ENCODE data around the gene TPRA1.
"Not testable (repeated sequence)": the region's sequence is repeated elsewhere in the genome, so short reads cannot be mapped to it uniquely, and the experiment has no call there.

TPRA1 gene

DNA sequence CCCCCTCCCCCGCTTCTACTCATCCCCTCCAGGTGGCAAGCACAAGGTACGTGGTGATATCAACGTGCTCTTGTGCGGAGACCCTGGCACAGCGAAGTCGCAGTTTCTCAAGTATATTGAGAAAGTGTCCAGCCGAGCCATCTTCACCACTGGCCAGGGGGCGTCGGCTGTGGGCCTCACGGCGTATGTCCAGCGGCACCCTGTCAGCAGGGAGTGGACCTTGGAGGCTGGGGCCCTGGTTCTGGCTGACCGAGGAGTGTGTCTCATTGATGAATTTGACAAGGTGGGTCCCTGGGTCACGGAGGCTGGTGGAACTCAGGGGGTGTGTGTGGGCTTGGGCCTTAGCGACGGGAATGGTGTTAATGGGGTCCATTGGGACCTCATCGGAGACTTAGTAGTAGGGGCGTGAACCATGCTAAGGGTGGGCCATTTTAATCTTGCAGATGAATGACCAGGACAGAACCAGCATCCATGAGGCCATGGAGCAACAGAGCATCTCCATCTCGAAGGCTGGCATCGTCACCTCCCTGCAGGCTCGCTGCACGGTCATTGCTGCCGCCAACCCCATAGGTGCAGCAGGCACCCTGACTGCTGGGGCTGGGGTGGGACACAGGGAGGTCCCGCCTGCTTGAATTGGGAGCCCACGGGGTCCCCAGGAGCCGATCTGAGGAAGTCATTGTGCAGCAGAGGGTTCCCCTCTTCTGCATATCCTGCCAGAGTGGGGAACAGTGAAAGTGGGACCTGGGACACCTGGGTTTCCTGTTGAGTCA lies 26.5 kb upstream of the TPRA1 start:
- DNase-seq: no peak

DNA sequence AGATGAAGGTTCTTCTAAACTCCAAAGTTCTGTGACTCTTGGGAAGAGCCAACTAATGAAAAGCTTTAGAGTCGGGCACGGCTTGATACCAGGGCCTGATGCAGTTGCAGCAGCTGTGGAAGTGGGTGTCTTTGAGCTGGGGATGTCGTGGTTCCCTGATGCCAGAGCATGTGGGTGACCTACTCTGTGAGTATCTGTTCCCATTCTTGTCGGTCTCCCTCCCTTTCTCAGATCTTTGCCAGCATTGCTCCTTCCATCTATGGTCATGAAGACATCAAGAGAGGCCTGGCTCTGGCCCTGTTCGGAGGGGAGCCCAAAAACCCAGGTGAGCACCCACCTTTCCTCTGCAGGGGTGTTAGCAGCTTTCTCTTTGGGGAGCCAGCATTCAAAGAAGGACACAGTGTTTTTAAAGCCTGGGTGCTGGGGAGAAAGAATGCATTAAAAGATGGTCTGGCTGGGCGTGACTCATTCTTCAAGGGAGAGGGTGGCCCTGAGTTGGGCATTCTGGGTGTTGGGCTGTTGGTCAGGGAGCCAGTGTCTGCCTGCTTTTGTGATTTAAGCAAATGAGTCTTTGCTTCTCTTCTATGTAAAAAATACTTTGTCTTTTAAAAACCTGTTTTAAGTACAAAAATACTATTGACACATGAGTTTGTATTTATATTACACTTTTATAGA lies 25.2 kb upstream of the TPRA1 start:
- peak; percentile 31 for DNase-seq

DNA sequence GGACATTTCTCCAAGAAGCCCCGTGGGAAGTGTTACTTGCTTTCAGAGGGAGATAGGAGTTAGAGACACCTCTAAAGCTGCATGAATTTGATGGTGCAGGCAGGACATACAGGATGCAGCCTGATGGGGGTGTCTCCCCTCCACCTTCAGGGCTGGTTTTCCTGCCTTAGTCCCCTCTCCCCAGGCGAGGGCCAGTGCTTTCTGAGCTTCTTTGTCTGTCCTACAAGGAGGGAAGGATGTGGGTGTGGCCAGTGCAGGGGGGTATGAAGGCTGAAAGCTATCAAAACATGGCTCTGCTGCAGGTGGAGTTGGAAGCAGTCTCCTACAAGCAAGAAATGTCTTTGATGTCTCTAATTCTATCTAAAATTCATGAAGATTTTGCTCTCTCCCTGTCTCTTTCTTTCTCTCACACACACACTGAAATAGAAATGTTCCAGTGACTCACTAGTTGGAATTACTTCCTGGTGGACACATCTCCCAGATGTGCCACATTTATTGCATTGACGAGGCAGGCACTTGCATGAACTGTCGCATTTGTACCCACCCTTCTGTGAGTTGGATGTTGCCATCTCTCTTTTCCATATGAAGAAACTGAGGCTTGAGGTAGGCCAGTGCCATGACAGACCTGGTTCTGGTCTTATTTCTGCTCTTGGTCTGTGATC lies 24.5 kb upstream of the TPRA1 start:
- DNase-seq: no peak

DNA sequence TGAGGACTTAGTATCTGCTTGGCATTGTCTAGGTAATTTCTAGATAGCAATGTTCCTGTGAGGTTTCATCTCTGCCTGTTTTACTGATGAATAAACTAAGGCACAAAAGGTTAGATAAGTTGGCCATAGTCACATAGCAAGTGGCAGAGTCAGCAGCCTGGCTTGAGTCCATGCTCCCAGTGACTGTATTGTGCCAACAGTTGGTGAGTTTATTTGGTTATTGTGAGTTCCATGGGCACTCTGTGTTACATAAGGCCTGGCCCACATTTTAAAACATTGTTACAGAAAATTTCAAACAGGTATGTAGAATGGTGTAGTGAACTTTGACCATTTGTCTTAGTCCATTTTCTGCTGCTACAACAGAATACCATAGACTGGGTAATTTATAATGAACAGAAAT lies 22.9 kb upstream of the TPRA1 start:
- DNase-seq: no peak

DNA sequence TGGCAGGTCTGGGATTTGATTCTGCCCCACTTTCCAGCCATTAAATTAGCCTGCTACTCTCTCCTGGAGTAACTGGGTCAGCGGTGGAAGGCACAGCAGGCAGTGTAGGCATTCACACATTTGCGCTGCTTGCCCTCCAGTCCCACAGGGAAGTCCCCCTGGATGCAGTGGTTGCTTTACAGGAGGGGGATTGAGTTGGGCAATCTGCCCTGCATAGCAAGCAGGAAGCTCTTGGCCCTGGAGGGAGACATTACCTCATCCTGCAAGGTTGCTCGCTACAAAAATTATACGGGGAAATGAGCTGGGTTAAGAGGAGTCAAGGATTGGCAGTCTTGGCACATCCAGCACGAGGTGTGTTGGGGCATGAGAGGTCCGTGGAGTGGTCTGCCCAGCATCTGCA lies 22.4 kb upstream of the TPRA1 start:
- no peak for DNase-seq

DNA sequence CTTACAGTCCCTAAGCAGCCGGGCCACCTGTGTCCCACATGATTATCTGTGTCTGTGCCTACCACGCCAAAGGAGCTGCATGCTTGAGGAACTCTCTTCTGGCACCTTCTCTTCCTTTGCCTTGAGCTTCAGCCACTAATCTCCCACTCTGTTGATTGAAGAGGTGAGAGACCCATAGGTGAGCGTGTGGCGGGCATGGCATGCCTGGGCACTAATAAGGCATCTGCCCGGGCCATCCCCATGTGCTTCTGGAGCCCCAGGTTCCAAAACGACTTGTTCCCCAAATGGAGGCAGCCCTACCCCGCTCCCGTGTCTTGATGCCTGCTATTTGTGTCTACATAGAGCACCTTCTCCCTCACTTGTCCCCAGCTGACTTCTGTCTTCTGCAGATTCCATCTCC lies 20.7 kb upstream of the TPRA1 start:
- no peak for DNase-seq

DNA sequence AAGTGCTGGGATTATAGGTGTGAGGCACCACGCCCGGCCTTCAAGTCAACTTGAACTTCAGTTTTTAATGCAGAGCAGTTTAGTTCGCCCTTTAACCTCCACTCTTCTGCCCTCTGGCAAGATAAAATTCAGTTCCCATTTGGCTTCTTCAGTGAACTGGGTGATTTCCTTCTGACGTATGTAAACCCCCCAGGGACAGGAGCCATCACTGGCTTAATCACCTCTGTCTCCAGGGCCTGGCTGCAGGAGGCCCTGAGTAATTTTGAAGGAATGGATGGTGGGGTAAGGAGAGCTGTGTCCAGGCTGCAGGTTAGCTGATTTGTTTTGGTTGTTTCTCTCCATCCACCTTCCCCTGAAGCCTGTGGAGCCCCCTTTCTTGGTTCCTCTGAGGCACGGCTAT lies 19.6 kb upstream of the TPRA1 start:
- DNase-seq: no peak

DNA sequence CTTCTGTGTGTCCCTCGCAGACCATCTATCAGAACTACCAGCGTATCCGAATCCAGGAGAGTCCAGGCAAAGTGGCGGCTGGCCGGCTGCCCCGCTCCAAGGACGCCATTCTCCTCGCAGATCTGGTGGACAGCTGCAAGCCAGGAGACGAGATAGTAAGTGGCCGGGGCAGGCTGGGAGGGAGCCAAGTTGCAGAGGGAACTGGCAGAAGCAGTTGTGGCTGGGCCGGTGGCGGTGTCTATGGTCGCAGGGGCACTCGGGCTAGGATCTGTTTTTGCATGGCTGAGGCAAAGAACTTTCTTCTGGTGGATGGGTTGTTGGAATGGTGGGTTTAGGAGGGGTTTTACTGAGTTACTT lies 17.8 kb upstream of the TPRA1 start:
- DNase-seq: no peak

DNA sequence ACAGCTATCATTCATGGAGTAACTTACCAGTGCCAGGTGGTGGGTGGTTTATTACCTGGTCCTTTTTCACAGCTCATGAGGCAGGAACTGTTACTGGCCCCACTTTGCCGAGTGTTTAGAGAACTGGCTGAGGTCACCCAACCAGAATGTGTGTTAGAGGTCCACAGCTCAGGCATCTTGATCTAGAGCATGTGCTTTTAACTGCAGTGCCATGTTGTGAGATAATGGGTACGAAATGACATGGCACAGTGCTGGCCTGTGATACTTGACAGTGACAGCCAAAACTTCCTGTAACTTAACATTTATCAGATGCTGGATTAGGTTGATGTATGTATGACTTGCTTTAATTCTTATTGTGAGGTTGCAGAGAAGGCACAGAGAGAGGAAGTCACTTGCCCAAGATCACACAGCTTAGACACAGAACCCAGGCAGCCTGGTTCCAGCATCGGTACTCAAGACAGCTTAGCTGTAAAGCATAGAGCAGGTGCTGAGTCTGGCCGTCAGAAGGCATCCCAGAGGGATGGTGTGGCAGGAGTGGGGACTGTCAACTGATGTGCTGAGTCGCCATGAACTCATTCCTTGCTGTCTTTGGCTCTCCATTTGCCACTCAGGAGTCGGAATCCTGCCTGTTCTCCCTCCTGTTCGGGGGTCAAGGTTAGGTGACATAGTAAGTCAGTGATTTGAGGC lies 17.3 kb upstream of the TPRA1 start:
- DNase-seq: no peak

DNA sequence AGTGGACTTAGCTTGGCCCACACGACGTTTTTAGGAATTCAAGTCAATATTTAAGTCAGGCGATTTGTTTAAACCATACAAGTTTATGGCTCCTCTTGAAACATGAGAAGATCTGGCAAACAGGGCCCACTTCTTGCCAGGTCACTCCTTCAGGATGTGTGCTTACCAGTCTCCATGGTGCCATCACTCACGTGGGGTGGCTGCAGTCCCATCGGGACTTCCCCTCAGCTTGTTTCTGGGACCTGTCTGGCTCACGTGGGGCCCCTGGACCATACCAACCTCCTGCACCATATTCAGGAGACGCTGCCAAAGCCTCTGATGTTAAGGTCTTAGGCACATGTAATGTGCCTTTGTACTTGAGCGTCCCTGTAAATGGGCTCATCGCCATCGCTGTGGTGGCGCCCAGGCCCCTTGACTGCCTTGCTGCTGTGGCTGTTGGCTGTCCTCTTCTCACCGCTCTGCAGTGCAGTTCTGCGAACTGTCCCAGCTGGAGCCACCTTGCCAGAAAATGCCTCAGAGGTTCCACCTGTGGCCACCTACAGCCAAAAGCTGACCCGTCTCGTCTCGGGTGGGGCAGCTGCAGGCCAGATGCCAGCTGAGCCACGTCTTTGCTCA lies 16.6 kb upstream of the TPRA1 start:
- no peak for DNase-seq

DNA sequence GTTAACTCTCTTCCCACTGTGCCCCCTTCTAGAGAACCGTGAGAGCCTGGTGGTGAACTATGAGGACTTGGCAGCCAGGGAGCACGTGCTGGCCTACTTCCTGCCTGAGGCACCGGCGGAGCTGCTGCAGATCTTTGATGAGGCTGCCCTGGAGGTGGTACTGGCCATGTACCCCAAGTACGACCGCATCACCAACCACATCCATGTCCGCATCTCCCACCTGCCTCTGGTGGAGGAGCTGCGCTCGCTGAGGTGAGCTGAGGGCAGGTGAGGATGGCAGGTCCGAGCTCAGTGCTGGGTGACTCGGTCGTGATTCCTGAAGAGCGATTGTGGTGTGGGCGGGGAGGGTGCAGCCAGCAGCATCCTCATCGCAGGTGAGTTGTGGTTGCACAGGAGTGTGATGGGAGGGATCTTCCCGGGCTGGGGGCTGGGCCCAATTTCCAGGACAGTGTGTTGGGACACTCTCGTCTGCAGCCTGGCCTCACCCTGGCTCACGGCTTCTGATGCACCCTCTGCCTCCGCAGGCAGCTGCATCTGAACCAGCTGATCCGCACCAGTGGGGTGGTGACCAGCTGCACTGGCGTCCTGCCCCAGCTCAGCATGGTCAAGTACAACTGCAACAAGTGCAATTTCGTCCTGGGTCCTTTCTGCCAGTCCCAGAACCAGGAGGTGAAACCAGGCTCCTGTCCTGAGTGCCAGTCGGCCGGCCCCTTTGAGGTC lies 15.7 kb upstream of the TPRA1 start:
- no peak for DNase-seq

DNA sequence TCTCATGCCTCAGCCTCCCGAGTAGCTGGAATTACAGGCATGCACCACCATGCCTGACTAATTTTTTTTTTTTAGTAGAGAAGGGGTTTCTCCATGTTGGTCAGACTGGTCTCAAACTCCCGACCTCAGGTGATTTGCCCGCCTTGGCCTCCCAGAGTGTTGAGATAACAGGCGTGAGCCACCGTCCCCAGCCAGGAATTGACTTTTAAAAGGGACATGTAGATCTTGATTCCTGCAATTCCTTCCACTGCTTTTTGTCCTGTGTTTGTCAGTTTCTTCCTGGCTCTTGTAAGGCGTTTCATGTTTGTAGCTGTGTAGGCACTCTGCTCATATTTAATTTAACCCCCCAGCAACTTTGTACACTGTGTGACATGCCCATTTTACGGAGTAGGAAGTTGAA lies 15.0 kb upstream of the TPRA1 start:
- not testable (repeated sequence) for DNase-seq

DNA sequence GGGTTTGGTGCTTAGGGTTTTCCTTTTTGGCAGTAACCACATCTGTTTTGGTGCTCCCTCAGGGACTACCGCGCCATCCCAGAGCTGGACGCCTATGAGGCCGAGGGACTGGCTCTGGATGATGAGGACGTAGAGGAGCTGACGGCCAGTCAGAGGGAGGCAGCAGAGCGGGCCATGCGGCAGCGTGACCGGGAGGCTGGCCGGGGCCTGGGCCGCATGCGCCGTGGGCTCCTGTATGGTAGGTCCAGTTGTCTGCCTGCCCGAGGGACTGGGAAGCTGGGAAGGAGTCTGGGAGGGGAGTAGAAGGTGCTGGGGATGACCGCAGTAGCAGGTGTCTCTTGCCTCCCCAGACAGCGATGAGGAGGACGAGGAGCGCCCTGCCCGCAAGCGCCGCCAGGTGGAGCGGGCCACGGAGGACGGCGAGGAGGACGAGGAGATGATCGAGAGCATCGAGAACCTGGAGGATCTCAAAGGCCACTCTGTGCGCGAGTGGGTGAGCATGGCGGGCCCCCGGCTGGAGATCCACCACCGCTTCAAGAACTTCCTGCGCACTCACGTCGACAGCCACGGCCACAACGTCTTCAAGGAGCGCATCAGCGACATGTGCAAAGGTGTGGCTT lies 14.1 kb upstream of the TPRA1 start:
- DNase-seq: no peak

DNA sequence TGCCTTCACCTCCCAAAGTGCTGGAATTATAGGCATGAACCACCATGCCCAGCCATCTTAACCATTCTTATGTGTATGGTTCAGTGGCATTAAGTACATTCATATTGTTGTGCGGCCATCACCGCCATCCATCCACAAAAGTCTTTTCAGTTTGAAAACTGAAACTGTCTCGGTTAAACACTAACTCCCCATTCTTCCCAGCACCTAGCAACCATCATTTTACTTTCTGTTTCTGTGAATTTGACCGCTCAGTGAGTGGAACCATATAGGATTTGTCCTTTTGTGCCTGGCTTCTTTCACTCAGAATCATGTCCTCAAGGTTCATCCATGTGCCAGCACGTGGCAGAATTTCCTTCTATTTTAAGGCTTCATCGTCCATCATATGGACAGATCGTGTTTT lies 13.5 kb upstream of the TPRA1 start:
- DNase-seq: no peak

DNA sequence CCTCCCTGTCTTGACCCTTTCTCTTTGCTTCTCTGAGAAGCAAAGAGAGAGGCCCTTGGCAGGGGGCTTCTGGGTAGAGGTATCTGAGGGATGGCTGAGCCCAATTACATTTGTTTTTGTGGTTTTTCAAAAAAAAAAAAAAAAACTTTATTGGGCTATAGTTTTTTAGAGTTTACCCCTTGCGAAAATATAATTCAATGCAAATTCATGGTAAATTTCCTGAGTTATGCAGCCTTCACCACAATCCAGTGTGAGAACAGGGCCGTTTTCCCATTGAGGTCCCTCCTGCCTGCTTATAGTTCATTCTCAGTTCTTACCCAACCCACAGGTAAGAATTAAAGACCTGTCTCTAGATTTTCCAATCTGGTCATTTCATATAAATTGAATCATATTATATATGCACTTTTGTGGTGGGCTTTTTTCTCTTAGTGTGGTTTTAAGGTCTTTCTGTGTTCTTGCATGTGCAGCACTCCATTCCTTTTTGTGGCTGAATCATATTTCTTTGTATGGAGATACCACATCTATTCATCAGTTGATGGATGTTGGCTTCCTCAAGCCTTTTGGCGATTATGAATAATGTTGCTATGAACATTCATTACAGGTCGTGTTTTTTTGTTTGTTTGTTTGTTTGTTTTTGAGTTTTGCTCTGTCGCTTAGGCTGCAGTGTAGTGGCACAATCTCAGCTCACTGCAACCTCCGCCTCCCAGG lies 10.4 kb upstream of the TPRA1 start:
- no peak for DNase-seq

DNA sequence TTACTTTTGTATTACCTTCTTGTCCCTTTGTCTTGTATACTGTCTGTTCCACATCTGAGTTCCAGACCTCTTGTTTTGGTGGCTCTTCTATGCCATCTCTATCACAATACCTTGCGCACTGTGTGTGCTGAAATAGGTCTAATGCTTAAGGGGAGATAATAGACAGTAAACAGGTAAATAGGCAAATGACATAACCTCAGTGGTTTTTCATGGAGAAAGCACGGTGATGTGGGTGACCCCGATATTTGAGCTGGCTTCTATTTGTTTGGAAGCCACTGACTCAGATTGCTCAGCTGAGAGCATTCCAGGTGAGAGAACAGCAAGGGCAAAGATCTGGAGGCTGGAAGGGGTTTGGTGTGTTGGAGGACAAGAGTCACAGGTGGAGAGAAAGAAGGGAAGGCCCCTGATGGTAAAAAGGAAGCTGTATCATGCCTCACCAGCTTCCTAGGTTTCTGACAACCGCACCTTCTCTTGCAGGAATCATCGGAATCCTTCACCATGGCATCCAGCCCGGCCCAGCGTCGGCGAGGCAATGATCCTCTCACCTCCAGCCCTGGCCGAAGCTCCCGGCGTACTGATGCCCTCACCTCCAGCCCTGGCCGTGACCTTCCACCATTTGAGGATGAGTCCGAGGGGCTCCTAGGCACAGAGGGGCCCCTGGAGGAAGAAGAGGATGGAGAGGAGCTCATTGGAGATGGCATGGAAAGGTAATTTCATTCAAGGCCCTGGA lies 8.5 kb upstream of the TPRA1 start:
- DNase-seq: no peak

DNA sequence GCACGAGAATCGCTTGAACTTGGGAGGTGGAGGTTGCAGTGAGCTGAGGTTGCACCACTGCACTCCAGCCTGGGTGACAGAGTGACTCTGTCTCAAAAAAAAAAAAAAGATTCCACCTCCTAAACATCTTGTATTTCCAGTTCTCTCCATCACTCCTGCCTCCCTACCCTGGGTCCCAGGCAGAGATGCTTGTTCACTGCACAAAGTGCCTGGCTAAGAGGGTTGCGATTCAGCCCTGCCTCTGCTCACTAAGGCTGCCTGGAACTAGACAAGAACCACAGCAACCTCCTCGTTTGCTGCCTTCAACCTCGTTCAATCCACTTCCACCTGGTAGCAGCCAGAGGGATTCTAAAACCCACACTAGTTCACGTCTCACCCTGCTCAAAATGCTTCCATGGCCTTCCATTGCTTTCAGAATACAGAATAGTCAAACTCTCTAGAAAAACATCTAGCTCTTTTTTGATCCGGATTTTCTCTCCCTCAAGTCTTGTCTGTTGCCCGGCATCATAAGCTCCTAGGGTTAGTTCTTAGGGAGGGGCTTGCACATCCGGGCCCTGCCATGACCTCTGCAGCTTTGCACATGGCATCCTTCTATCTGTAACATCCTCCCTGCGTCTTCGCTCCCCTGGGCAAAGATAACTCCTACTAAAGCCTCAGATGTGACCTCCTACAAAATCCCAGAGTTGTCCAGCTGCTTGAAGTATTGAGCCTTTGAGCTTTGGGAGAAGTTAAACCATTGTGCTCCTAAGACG lies 6.7 kb upstream of the TPRA1 start:
- no peak for DNase-seq

DNA sequence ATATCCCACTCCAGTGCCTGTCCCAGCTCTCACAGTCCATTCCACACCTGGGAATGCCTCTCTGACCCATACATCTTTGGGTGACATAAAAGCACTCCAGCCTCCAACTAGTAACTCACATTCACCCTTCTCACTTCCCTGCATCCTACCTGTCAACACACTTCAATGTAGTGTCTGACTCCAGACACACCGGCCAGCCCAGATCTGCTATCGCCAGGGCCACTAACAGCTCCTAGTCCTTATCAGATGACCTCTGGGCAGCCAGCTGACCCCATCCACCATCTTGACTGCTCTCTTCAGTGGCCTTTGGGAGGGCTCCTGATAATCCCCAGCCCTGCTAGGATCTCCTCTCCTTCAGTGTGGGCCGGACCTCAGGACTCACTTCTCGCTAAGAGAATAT lies 4.8 kb upstream of the TPRA1 start:
- DNase-seq: no peak

DNA sequence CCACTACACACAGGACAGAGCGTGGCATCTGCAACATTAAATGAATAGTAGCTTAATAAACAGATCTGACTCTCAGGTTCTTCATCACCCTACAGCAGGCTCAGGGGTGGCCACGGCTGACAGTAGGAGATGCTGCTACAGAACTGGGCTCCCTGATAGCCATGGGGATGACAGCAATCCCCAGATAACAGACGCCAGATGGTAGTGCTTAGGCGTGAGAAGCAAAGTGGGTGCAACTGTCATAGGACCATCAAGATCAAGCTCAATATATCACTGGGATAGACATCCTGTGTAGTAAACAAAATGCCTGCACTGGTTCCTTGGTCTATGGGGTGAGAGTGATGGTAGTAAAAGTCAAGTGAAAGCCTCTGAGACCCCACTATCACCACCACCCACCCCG lies 2.6 kb upstream of the TPRA1 start:
- no peak for DNase-seq

DNA sequence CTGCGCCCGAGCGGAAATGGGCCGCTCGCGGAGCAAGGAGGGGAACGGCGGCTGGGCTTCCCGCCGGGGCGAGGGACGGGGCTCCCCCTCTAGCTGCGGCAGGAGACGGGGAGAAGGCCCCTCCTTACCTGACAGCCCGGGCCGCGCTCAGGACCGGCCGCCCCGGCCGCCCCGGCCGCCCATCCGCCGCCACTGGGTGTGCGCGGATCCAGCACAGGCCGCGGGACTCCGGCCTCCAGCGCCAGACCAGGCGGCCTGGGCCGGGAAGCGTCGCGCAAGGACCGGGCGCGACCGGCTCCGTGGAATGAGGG lies 296 bp downstream of the TPRA1 start:
- DNase-seq: peak; percentile 38

All from fibroblast of skin of back (primary cell).